Naive B cell (primary cell): ENCODE results near the gene C1orf159. TPM values are rescaled to one million over a fixed set of nuclear protein-coding genes. Genes with fewer than 3 reads are reported as not detected.
"Not testable (repeated sequence)": the region's sequence is repeated elsewhere in the genome, so short reads cannot be mapped to it uniquely, and the experiment has no call there.

Source experiments
- ATAC-seq, 2 donors: fragments of 150-1000 bp; cut with Tn5 transposase; 2 replicates each; pipeline ENCODE4 v1.10.0; 2021; ENCODE audit warnings: low read depth in 2 of 2, mild to moderate bottlenecking in 2 of 2, moderate library complexity in 2 of 2
- DNase-seq: peaks from one replicate; pipeline ENCODE4 v3.0.0; 2022
- H3K27ac Mint-ChIP-seq, 6 donors: one replicate each; pipeline ENCODE4 v1.8.0; 2020 to 2022; ENCODE audit warnings: mild to moderate bottlenecking in 6 of 6, mixed read lengths in 6 of 6, moderate library complexity in 5 of 6, inconsistent platforms in 2 of 6
- H3K27me3 Mint-ChIP-seq, 3 donors: one replicate each; pipeline ENCODE4 v1.8.0; 2021 to 2022; ENCODE audit warnings: mixed read lengths in 3 of 3, mild to moderate bottlenecking in 1 of 3
- H3K36me3 Mint-ChIP-seq, 2 donors: one replicate each; pipeline ENCODE4 v1.8.0; 2020 to 2022; ENCODE audit warnings: mixed read lengths in 2 of 2, inconsistent platforms in 1 of 2, mild to moderate bottlenecking in 1 of 2
- H3K4me1 Mint-ChIP-seq, 3 donors: one replicate each; pipeline ENCODE4 v1.8.0; 2020 to 2022; ENCODE audit warnings: mixed read lengths in 3 of 3, inconsistent platforms in 1 of 3, mild to moderate bottlenecking in 1 of 3, moderate library complexity in 1 of 3
- H3K4me3 Mint-ChIP-seq, 8 donors: one replicate each; pipeline ENCODE4 v1.8.0; 2020 to 2022; ENCODE audit warnings: mild to moderate bottlenecking in 8 of 8, mixed read lengths in 8 of 8, moderate library complexity in 8 of 8, inconsistent platforms in 2 of 8
- H3K9me3 Mint-ChIP-seq, 7 donors: one replicate each; pipeline ENCODE4 v1.8.0; 2020 to 2022; ENCODE audit warnings: mixed read lengths in 7 of 7, mild to moderate bottlenecking in 5 of 7, inconsistent platforms in 2 of 7, moderate library complexity in 1 of 7
- polyA plus RNA-seq, 6 donors: library from polyadenylated mRNA; unstranded; fragments of 300-500 nt; fragmentation: Illumina TruSeq; gene quantifications; one replicate each; pipeline ENCODE4 v1.2.3, GENCODE V29; 2021; ENCODE audit warnings: low read depth in 6 of 6

Gene C1orf159
- polyA plus RNA-seq, 6 donors from 2014 or later: 2.0 to 6.3 (median 4.3) TPM; not detected in 1

GRCh38 chr1:1082239-1082775, 33.6 kb downstream of the C1orf159 start:
- DNase-seq (no peak), ATAC-seq (no peak)
- H3K9me3 Mint-ChIP-seq: no peaks in the 10 kb centered on the region
- no peak overlapping the region for H3K27ac Mint-ChIP-seq
- H3K4me3 Mint-ChIP-seq: no peak overlapping the region
- no peaks in the 10 kb centered on the region for H3K36me3 Mint-ChIP-seq
- no peaks in the 10 kb centered on the region for H3K27me3 Mint-ChIP-seq
- peaks cover 0 to 5% (median 0%) of the 10 kb centered on the region in 3 donors for H3K4me1 Mint-ChIP-seq

DNA sequence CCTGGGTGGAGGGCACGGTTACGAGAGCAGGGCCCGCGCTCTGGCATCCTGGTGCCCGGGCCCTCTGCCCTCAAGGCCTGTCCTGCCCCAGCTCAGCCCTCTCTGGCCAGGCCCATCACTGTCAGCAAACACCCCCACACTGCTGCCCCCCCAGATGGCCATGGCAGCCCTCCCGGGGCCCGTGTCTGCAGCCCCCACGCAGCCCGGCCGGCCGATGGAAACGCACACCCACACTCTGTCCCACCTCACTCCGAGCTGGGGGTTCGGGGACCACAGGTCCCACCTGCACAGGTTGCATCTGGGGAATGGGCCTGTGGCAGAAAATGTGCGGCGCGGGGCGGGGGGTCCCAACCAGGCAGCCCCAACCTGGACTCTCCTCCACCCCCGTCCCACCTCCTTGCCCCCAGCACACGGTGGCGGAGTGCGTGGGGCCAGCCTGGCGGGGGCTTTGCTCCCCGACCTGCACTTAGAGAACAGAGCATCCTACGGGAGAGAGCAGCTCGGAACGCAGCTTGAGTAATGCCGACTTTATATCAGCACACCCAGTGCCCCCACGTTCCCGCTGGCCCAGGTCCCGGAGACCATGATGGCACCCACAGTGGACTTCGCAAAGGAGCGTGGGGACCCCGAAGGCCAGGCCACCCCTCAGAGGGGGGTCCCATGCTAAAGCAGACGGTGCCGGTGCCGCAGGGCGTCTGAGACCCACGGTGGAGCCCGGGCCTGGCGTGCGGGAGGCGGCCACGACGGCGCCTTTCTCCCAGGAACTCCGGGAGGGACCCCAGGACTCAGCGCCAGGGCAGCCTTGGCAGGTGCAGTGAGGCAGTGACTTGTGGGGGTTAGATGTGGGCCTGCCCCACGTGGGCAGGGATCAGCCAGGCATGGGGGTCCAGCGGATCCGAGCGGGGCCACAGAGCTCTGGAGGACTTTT, 34.3 kb downstream of the C1orf159 start:
- Mint-ChIP-seq H3K4me3 (peak overlapping the region in 2 of 8 donors; percentile 13 to 33), H3K36me3 (no peaks in the 10 kb centered on the region), H3K4me1 (peaks cover 0 to 5% (median 0%) of the 10 kb centered on the region in 3 donors), H3K27ac (no peak overlapping the region), H3K9me3 (no peaks in the 10 kb centered on the region), H3K27me3 (no peaks in the 10 kb centered on the region)
- ATAC-seq: no peak
- no peak for DNase-seq

GRCh38 chr1:1080951-1081310, 35.0 kb downstream of the C1orf159 start:
- Mint-ChIP-seq H3K36me3 (no peaks in the 10 kb centered on the region), H3K4me3 (peak overlapping the region in 1 of 8 donors; percentile 23), H3K4me1 (peaks cover 0 to 5% (median 0%) of the 10 kb centered on the region in 3 donors), H3K27ac (no peak overlapping the region), H3K9me3 (no peaks in the 10 kb centered on the region), H3K27me3 (no peaks in the 10 kb centered on the region)
- DNase-seq (no peak), ATAC-seq (no peak)

GRCh38 chr1:1080122-1080757, 35.6 kb downstream of the C1orf159 start:
- Mint-ChIP-seq H3K36me3 (no peaks in the 10 kb centered on the region), H3K4me3 (peak overlapping the region in 1 of 8 donors; percentile 64), H3K27me3 (no peaks in the 10 kb centered on the region), H3K27ac (no peak overlapping the region), H3K4me1 (peaks cover 0 to 5% (median 0%) of the 10 kb centered on the region in 3 donors), H3K9me3 (no peaks in the 10 kb centered on the region)
- ATAC-seq: peak; percentile 39 to 51
- no peak for DNase-seq

DNA sequence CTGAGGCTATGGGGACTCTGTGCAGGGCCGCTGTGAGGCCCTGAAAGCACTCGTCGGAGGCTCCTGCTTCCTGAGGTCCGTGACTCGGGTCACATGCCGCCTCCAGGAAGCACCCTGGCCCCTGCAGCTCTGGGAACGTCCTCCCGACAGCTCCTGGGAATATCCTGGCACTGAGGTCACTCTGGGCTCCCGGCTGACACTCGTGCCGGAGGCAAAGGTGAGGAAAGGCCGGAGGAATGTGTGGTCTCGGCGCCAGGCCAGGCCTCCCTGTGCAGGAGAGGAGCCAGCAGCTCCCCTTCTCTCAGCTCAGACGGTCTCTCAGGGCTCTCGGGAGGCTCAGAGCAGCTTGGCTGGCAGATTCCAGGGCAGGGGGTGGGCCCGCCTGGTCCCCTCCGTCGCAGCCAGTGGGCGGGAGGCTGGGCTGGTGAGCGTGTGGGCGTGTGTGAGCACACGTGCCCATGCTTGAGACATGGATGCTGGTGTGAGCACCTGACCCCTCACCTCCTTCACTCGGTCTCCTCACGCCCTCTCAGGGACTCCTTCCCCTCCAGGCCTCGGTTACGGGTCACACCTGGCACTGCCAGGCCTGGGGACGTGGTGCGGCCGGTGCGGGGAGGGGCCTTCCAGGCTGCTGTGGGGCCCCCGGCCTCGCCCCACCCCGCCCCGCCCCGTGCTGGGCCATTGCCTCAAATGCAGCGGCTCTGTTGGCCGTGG, 36.3 kb downstream of the C1orf159 start:
- ATAC-seq (peak; percentile 82 to 84), DNase-seq (peak; percentile 45)
- Mint-ChIP-seq H3K27ac (peak overlapping the region in 1 of 6 donors; percentile 36), H3K9me3 (no peaks in the 10 kb centered on the region), H3K4me1 (peaks cover 0 to 5% (median 0%) of the 10 kb centered on the region in 3 donors), H3K27me3 (peaks cover 3 to 6% (median 5%) of the 10 kb centered on the region in 3 donors), H3K4me3 (peak overlapping the region; percentile 41 to 75 (median 64)), H3K36me3 (no peaks in the 10 kb centered on the region)

DNA sequence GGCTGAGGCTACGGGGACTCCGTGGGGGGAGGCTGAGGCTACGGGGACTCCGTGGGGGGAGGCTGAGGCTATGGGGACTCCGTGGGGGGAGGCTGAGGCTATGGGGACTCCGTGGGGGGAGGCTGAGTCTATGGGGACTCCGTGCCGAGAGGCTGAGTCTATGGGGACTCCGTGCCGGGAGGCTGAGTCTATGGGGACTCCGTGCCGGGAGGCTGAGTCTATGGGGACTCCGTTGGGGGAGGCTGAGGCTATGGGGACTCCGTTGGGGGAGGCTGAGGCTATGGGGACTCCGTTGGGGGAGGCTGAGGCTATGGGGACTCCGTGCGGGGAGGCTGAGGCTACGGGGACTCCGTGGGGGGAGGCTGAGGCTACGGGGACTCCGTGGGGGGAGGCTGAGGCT, 38.5 kb downstream of the C1orf159 start:
- H3K9me3 Mint-ChIP-seq, H3K27ac Mint-ChIP-seq, DNase-seq, H3K4me1 Mint-ChIP-seq, H3K36me3 Mint-ChIP-seq, ATAC-seq, H3K4me3 Mint-ChIP-seq: not testable (repeated sequence)
- H3K27me3 Mint-ChIP-seq: peaks cover 4 to 14% (median 9%) of the 10 kb centered on the region in 3 donors

DNA sequence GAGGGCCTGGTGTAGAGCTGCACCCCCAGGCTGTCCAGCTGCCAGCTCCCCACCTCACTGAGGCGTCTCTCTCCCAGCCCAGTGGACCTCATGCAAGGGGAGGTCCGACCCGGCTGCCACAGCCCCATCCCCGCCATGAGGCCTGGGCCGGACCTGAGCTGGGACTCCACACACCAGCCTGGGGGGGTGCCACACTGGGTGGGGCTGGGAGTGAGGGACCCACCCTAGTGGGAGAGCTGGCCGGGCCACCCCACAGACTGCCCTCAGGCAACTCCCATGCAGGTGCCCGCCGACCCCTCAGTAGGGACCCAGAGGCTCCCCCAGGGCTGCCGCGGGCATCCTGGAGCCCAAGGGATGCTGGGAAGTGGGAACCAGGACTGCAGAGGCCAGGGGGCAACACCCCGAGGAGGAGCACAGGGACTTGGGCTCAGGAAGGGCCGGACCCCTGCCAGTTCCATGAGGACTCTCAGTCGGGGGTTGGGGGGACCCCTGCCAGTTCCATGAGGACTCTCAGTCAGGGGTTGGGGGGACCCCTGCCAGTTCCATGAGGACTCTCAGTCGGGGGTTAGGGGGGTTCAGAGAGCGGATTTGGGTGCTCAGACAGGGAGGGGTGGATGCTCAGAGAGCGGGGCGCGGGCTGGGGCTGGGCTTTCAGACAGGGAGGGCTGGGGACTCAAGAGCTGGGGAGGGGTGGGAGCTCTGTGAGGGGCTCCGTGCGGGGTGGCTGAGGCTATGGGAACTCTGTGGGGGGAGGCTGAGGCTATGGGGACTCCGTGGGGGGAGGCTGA, 40.5 kb downstream of the C1orf159 start:
- Mint-ChIP-seq H3K4me3 (no peak overlapping the region), H3K4me1 (peaks cover 0 to 10% (median 10%) of the 10 kb centered on the region in 3 donors), H3K27me3 (peaks cover 4 to 14% (median 9%) of the 10 kb centered on the region in 3 donors), H3K36me3 (no peaks in the 10 kb centered on the region), H3K27ac (peak overlapping the region in 1 of 6 donors; percentile 7), H3K9me3 (no peaks in the 10 kb centered on the region)
- ATAC-seq (no peak), DNase-seq (no peak)

- Mint-ChIP-seq H3K36me3 (no peaks in the 10 kb centered on the region), H3K9me3 (no peaks in the 10 kb centered on the region), H3K4me3 (no peak overlapping the region), H3K27ac (peak overlapping the region in 1 of 6 donors; percentile 7), H3K4me1 (peaks cover 4 to 16% (median 15%) of the 10 kb centered on the region in 3 donors), H3K27me3 (peaks cover 4 to 14% (median 9%) of the 10 kb centered on the region in 3 donors)
- DNase-seq (no peak), ATAC-seq (no peak)
Measured at GRCh38 chr1:1074631-1075147, 41.2 kb downstream of the C1orf159 start.

GRCh38 chr1:1073743-1074587, 41.9 kb downstream of the C1orf159 start, which contains the start of gene RNF223:
TSS of gene RNF223 (minus strand) at chr1:1074306. CDS start at chr1:1072566, 1,740 bp downstream.
- Mint-ChIP-seq H3K27ac (peak within 1 kb of the TSS in 2 of 6 donors; percentile 7 to 11), H3K36me3 (no peaks in the 10 kb centered on the region), H3K4me1 (peaks cover 7 to 16% (median 15%) of the 10 kb centered on the region in 3 donors), H3K27me3 (peaks cover 4 to 14% (median 9%) of the 10 kb centered on the region in 3 donors), H3K4me3 (no peak within 1 kb of the TSS), H3K9me3 (no peaks in the 10 kb centered on the region)
- ATAC-seq: no peak
- DNase-seq: no peak

DNA sequence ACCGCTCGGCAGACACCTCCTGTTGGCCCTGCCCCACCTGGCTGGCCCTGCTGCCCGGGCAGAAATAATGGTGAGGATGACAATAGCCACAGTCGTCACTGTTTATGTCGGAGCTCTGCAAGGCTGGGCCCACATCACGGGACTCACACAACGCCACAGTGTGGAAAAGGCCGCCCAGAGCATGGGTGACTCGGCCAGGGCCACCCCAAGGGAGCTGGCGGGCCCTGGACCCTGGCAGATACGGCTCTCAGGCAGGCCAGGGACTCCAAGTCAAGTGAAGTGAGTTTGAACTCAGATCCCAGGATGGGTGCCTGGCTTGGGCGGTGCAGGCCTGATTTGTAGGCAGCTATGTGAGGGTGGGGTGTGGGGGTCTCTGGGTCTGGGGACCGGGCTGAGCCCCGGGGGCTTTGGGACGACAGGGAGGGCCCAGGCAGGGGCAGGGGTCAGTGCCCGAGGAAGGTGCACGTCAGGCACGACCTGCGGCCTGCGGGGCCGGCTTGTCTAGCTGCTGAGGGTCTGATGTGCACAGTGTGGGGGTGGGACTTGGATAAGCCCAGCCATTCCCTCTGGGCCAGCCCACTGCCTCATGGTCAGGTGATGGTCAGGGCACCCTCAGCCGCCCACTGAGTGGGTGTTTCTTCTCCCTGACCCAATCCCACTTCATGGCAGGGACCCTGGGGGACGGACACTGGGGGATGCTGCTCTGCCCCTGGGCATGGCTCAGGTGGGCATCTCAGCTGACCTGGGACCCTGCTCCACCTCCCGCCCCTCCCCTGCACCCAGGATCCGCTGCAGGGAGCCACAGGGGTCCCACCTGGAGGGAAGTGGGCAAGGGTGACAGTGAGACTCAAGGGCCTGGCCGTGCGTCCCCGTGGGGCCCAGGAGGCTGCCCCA, 42.8 kb downstream of the C1orf159 start:
- Mint-ChIP-seq H3K9me3 (no peaks in the 10 kb centered on the region), H3K36me3 (no peaks in the 10 kb centered on the region), H3K4me3 (peak overlapping the region in 1 of 8 donors; percentile 23), H3K27me3 (peaks cover 4 to 14% (median 9%) of the 10 kb centered on the region in 3 donors), H3K27ac (no peak overlapping the region), H3K4me1 (peaks cover 12 to 22% (median 19%) of the 10 kb centered on the region in 3 donors)
- DNase-seq (no peak), ATAC-seq (no peak)
